Liver (tissue), 9 donors: ENCODE measurements around the gene BRD8. TPM values are rescaled to one million over a fixed set of nuclear protein-coding genes. Genes with fewer than 3 reads are reported as not detected.

Experiments used
- DNase-seq: peaks from one replicate; pipeline ENCODE4 v3.0.0-alpha.2; 2017; ENCODE audit warnings: low spot score
- H3K27ac ChIP-seq, 2 donors: one replicate each; pipeline ENCODE4 v1.7.0; 2013; ENCODE audit warnings: inconsistent platforms in 2 of 2, low read length in 2 of 2, control low read depth in 1 of 2, low read depth in 1 of 2, mild to moderate bottlenecking in 1 of 2
- H3K27me3 ChIP-seq, 4 donors: one replicate each; pipeline versions ENCODE4 v1.6.1 to v1.7.0; 2013; ENCODE audit warnings: low read length in 3 of 4, inconsistent platforms in 1 of 4, mild to moderate bottlenecking in 1 of 4, moderate library complexity in 1 of 4; ENCODE audit not compliant: control insufficient read depth in 4 of 4, insufficient read depth in 4 of 4
- H3K36me3 ChIP-seq, 4 donors: one replicate each; pipeline versions ENCODE4 v1.6.1 to v1.7.0; 2013; ENCODE audit warnings: low read length in 3 of 4, mild to moderate bottlenecking in 3 of 4, low read depth in 1 of 4, moderate library complexity in 1 of 4; ENCODE audit not compliant: control insufficient read depth in 4 of 4, insufficient read depth in 3 of 4
- H3K4me1 ChIP-seq, 4 donors: one replicate each; pipeline versions ENCODE4 v1.6.1 to v1.7.0; 2013; ENCODE audit warnings: low read length in 3 of 4, mild to moderate bottlenecking in 3 of 4, moderate library complexity in 1 of 4; ENCODE audit not compliant: control insufficient read depth in 4 of 4, insufficient read depth in 4 of 4
- H3K4me3 ChIP-seq, 3 donors: one replicate each; pipeline versions ENCODE4 v1.6.1 to v1.7.0; 2013; ENCODE audit warnings: low read length in 3 of 3, control low read depth in 1 of 3, low read depth in 1 of 3, mild to moderate bottlenecking in 1 of 3
- H3K9ac ChIP-seq, 2 donors: one replicate each; pipeline ENCODE4 v1.7.0; 2013; ENCODE audit warnings: low read length in 2 of 2, mild to moderate bottlenecking in 2 of 2, moderate library complexity in 2 of 2, control low read depth in 1 of 2, low read depth in 1 of 2
- H3K9me3 ChIP-seq, 4 donors: one replicate each; pipeline versions ENCODE4 v1.6.1 to v1.7.0; 2013; ENCODE audit warnings: low read length in 3 of 4; ENCODE audit not compliant: control insufficient read depth in 4 of 4
- ATF3 ChIP-seq: IDR thresholded peaks from 2 replicates; pipeline ENCODE4 v1.6.1; 2016; ENCODE audit warnings: antibody characterized with exemption
- FOXA1 ChIP-seq: IDR thresholded peaks from 2 replicates; pipeline ENCODE4 v1.6.1; 2016; ENCODE audit warnings: antibody characterized with exemption
- FOXA2 ChIP-seq: IDR thresholded peaks from 2 replicates; pipeline ENCODE4 v1.6.1; 2016; ENCODE audit warnings: antibody characterized with exemption
- GABPA ChIP-seq, 2 donors: IDR thresholded peaks in 1 of 2; conservative IDR thresholded peaks in 1 of 2; 2 replicates each; pipeline ENCODE4 v1.6.1; 2016; ENCODE audit warnings: antibody characterized with exemption in 2 of 2, mild to moderate bottlenecking in 1 of 2, moderate library complexity in 1 of 2
- HNF4A ChIP-seq, 2 donors: conservative IDR thresholded peaks; 2 replicates each; pipeline ENCODE4 v1.6.1; 2016; ENCODE audit warnings: antibody characterized with exemption in 2 of 2, mild to moderate bottlenecking in 2 of 2
- HNF4G ChIP-seq: IDR thresholded peaks from 2 replicates; pipeline ENCODE4 v1.6.1; 2016; ENCODE audit warnings: antibody characterized with exemption
- JUND ChIP-seq, 2 donors: IDR thresholded peaks; 2 replicates each; pipeline ENCODE4 v1.6.1; 2016; ENCODE audit warnings: antibody characterized with exemption in 2 of 2
- MAX ChIP-seq: IDR thresholded peaks from 2 replicates; pipeline ENCODE4 v1.6.1; 2016; ENCODE audit warnings: antibody characterized with exemption
- NR2F2 ChIP-seq: IDR thresholded peaks from 2 replicates; pipeline ENCODE4 v1.6.1; 2016; ENCODE audit warnings: antibody characterized with exemption
- RAD21 ChIP-seq, 2 donors: IDR thresholded peaks; 2 replicates each; pipeline ENCODE4 v1.6.1; 2016; ENCODE audit warnings: antibody characterized with exemption in 2 of 2, mild to moderate bottlenecking in 2 of 2
- REST ChIP-seq: IDR thresholded peaks from 2 replicates; pipeline ENCODE4 v1.6.1; 2016; ENCODE audit warnings: antibody characterized with exemption, mild to moderate bottlenecking
- RXRA ChIP-seq, 2 donors: IDR thresholded peaks; 2 replicates each; pipeline ENCODE4 v1.6.1; 2017 to 2018; ENCODE audit warnings: antibody characterized with exemption in 2 of 2, mild to moderate bottlenecking in 1 of 2
- SP1 ChIP-seq: IDR thresholded peaks from 2 replicates; pipeline ENCODE4 v1.6.1; 2018; ENCODE audit warnings: antibody characterized with exemption, mild to moderate bottlenecking
- TAF1 ChIP-seq: conservative IDR thresholded peaks from 2 replicates; pipeline ENCODE4 v1.6.1; 2016; ENCODE audit warnings: antibody characterized with exemption, mild to moderate bottlenecking
- YY1 ChIP-seq: IDR thresholded peaks from 2 replicates; pipeline ENCODE4 v1.6.1; 2016; ENCODE audit warnings: antibody characterized with exemption, mild to moderate bottlenecking
- WGBS: extraction: QIAGEN DNeasy Blood & Tissue Kit; methylation state at CpG from one replicate; pipeline ENCODE4 v1.1.7; 2013; 5-methylcytosine and 5-hydroxymethylcytosine counted together
- polyA plus RNA-seq, 2 donors: library from polyadenylated mRNA; stranded (reverse) in 1 of 2; unstranded in 1 of 2; fragments of 200-250 nt in 1 of 2; fragments of >200 nt in 1 of 2; fragmentation: Nextera tagmentation in 1 of 2; extraction: Ambion mirVana in 1 of 2; gene quantifications; one replicate each; pipeline versions ENCODE4 v1.2.1 to v1.2.3, GENCODE V29; 2013 to 2015
- total RNA-seq, 2 donors: library from RNA; depleted of rRNA; stranded (reverse); fragments of >200 nt; gene quantifications; one replicate each; pipeline ENCODE4 v1.2.3, GENCODE V29; 2014
- TF ChIP-seq, protein P1 (sequence below): fragments of 150-350 bp; IDR thresholded peaks from 2 replicates; pipeline ENCODE4 v1.5.1; 2017; ENCODE audit warnings: improper control_type of control experiment, low read depth, low read length; ENCODE audit not compliant: missing input control
- TF ChIP-seq, protein P2 (sequence below): IDR thresholded peaks from 2 replicates; pipeline ENCODE4 v1.6.1; 2016; ENCODE audit warnings: antibody characterized with exemption
- donor health status: healthy.
- donor health status: healthy.
- donor health status: healthy.
- donor health status: healthy.
- donor health status: healthy.

The BRD8 gene
- total and polyA plus RNA-seq, 4 donors, result 14.8 to 34.5 (median 29.6) TPM

GRCh38 chr5:138095100-138095907 lies 83.1 kb downstream of the BRD8 start:
- Histone ChIP-seq H3K9ac (no peak overlapping the region), H3K9me3 (no peaks in the 10 kb centered on the region), H3K4me3 (no peak overlapping the region), H3K27me3 (no peaks in the 10 kb centered on the region), H3K4me1 (no peaks in the 10 kb centered on the region), H3K27ac (no peak overlapping the region), H3K36me3 (no peaks in the 10 kb centered on the region)
- 43% methylated on average over 4 of the region's 4 CpGs for WGBS
- no peak for DNase-seq
- TF ChIP-seq SP1 (no peak), NR2F2 (no peak), RAD21 (IDR thresholded peaks at IDR 0.05) (no peak), HNF4G (no peak), ATF3 (no peak), GABPA (IDR thresholded peaks at IDR 0.05 in 1 of 2, conservative IDR thresholded peaks at IDR 0.05 in 1 of 2) (no peak), FOXA1 (no peak), RXRA (IDR thresholded peaks at IDR 0.05) (no peak), REST (no peak), YY1 (no peak), HNF4A (conservative IDR thresholded peaks at IDR 0.05) (no peak), TAF1 (no peak), FOXA2 (no peak), MAX (no peak), JUND (IDR thresholded peaks at IDR 0.05) (no peak)
- TF ChIP-seq, protein P1, sequence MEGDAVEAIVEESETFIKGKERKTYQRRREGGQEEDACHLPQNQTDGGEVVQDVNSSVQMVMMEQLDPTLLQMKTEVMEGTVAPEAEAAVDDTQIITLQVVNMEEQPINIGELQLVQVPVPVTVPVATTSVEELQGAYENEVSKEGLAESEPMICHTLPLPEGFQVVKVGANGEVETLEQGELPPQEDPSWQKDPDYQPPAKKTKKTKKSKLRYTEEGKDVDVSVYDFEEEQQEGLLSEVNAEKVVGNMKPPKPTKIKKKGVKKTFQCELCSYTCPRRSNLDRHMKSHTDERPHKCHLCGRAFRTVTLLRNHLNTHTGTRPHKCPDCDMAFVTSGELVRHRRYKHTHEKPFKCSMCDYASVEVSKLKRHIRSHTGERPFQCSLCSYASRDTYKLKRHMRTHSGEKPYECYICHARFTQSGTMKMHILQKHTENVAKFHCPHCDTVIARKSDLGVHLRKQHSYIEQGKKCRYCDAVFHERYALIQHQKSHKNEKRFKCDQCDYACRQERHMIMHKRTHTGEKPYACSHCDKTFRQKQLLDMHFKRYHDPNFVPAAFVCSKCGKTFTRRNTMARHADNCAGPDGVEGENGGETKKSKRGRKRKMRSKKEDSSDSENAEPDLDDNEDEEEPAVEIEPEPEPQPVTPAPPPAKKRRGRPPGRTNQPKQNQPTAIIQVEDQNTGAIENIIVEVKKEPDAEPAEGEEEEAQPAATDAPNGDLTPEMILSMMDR, result no peak
- TF ChIP-seq, protein P2, sequence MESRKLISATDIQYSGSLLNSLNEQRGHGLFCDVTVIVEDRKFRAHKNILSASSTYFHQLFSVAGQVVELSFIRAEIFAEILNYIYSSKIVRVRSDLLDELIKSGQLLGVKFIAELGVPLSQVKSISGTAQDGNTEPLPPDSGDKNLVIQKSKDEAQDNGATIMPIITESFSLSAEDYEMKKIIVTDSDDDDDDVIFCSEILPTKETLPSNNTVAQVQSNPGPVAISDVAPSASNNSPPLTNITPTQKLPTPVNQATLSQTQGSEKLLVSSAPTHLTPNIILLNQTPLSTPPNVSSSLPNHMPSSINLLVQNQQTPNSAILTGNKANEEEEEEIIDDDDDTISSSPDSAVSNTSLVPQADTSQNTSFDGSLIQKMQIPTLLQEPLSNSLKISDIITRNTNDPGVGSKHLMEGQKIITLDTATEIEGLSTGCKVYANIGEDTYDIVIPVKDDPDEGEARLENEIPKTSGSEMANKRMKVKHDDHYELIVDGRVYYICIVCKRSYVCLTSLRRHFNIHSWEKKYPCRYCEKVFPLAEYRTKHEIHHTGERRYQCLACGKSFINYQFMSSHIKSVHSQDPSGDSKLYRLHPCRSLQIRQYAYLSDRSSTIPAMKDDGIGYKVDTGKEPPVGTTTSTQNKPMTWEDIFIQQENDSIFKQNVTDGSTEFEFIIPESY, result no peak
